K562 (cell line): ENCODE measurements around the gene LYST. TPM values are rescaled to one million over a fixed set of nuclear protein-coding genes. Genes with fewer than 3 reads are reported as not detected.
A peak's percentile ranks its signal among the peaks of the same experiment; 100 is the strongest.

ENCODE experiments used
- ATAC-seq: fragments of 200-7000 bp; cut with Tn5 transposase; 3 replicates; pipeline ENCODE4 v1.9.1; 2020; ENCODE audit warnings: moderate library complexity
- BruUV-seq: library from RNA; stranded (reverse); fragments of 400-500 nt; replicated peaks from 2 replicates; lab custom pipeline; 2021; lab: Mats Ljungman, UMichigan
- CTCF ChIA-PET: fragments of 300-600 bp; formaldehyde crosslinking; extraction: SDS; loops from one replicate; lab custom pipeline; 2021; ENCODE audit warnings: low intra/inter-chr PET ratio; lab: Yijun Ruan, JAX
- POLR2A ChIA-PET: fragments of 300-600, 350-650 bp; sonication (Branson Sonifier 250); formaldehyde crosslinking; extraction: SDS; loops from one replicate; lab custom pipeline; 2021; ENCODE audit warnings: antibody characterized with exemption, inconsistent platforms; lab: Yijun Ruan, JAX
- DNase-seq, 4 experiments: peaks; one replicate each; pipeline versions ENCODE4 v3.0.0 to v3.0.0-alpha.2; 2011 to 2018; ENCODE audit warnings: low spot score in 3 of 4, mixed read lengths in 3 of 4; ENCODE audit errors: extremely low read depth in 1 of 4
- FAIRE-seq: peaks from 2 replicates; lab custom pipeline; 2011; peaks lifted over from hg19 to GRCh38; lab: Jason Lieb, UNC
- H2AFZ ChIP-seq: 2 replicates; pipeline ENCODE4 v1.6.0; 2011; ENCODE audit warnings: low read depth, low read length, control low read depth, inconsistent platforms
- H3K27ac ChIP-seq: fragments of 200-600 bp; 3 replicates; pipeline ENCODE4 v1.8.0; 2011; ENCODE audit warnings: low read depth, mild to moderate bottlenecking, control low read depth, inconsistent platforms, low read length, moderate library complexity, mixed read lengths; ENCODE audit errors: extremely low read depth
- H3K27me3 ChIP-seq, 2 experiments: fragments of 300-600 bp in 1 of 2; 2 replicates in 1 of 2; 3 replicates in 1 of 2; pipeline versions ENCODE4 v1.6.0 to v1.8.0; 2011; ENCODE audit warnings: inconsistent platforms in 2 of 2, low read length in 2 of 2, mild to moderate bottlenecking in 1 of 2, mixed read lengths in 1 of 2, moderate library complexity in 1 of 2; ENCODE audit not compliant: control insufficient read depth in 2 of 2, insufficient read depth in 2 of 2
- H3K36me3 ChIP-seq: fragments of 300-600 bp; 3 replicates; pipeline ENCODE4 v1.8.0; 2011; ENCODE audit warnings: mild to moderate bottlenecking, low read length, inconsistent platforms; ENCODE audit not compliant: control insufficient read depth, insufficient read depth
- H3K4me1 ChIP-seq, 2 experiments: fragments of 200-600 bp in 1 of 2; replicated peaks in 1 of 2; 2 replicates in 1 of 2; 3 replicates in 1 of 2; pipeline versions ENCODE4 v1.5.1 to v1.8.0; 2011; ENCODE audit warnings: inconsistent platforms in 2 of 2, low read length in 2 of 2, mild to moderate bottlenecking in 1 of 2, mixed read lengths in 1 of 2, moderate library complexity in 1 of 2; ENCODE audit not compliant: control insufficient read depth in 2 of 2, insufficient read depth in 2 of 2
- H3K4me2 ChIP-seq: 2 replicates; pipeline ENCODE4 v1.6.1; 2011; ENCODE audit warnings: low read length, control low read depth, inconsistent platforms, mixed read lengths; ENCODE audit not compliant: insufficient read depth
- H3K4me3 ChIP-seq: fragments of 200-600 bp; sonication (generic), shearing (Covaris generic); 2 replicates; pipeline ENCODE4 v1.5.1; 2016; ENCODE audit warnings: control low read depth, inconsistent platforms
- H3K79me2 ChIP-seq: fragments of 200-600 bp; 3 replicates; pipeline ENCODE4 v1.8.0; 2011; ENCODE audit warnings: low read length, inconsistent platforms; ENCODE audit not compliant: control insufficient read depth, insufficient read depth
- H3K9ac ChIP-seq, 2 experiments: 2 replicates each; pipeline versions ENCODE4 v1.6.0 to v1.6.1; 2011; ENCODE audit warnings: low read depth in 2 of 2, low read length in 2 of 2, control low read depth in 1 of 2, inconsistent platforms in 1 of 2, mild to moderate bottlenecking in 1 of 2, mixed read lengths in 1 of 2; ENCODE audit not compliant: insufficient read depth in 1 of 2
- H3K9me1 ChIP-seq: one replicate; pipeline ENCODE4 v1.6.0; 2011; ENCODE audit warnings: inconsistent platforms, mild to moderate bottlenecking, low read length, moderate library complexity; ENCODE audit not compliant: control insufficient read depth, insufficient read depth
- H3K9me3 ChIP-seq: replicated peaks from 2 replicates; pipeline ENCODE4 v1.5.1; 2011; ENCODE audit warnings: low read depth, low read length, inconsistent platforms; ENCODE audit not compliant: control insufficient read depth, insufficient read depth
- H4K20me1 ChIP-seq: replicated peaks from 2 replicates; pipeline ENCODE4 v1.6.1; 2011; ENCODE audit warnings: low read length, inconsistent platforms, mixed read lengths; ENCODE audit not compliant: control insufficient read depth, insufficient read depth
- BDP1 ChIP-seq: IDR thresholded peaks from 3 replicates; pipeline ENCODE4 v1.6.1; 2011; ENCODE audit not compliant: insufficient read length, insufficient read depth
- DMBX1 ChIP-seq: fragments of 250-450 bp; sonication (Bioruptor Pico); IDR thresholded peaks from 2 replicates; pipeline ENCODE4 v1.8.0; 2022; ENCODE audit warnings: inconsistent platforms, mild to moderate bottlenecking, moderate library complexity, borderline replicate concordance
- HNRNPLL ChIP-seq: fragments of 200-400 bp; formaldehyde crosslinking; IDR thresholded peaks from 2 replicates; pipeline ENCODE4 v1.6.1; 2017; ENCODE audit warnings: low read length, low read depth, mild to moderate bottlenecking; ENCODE audit not compliant: poor library complexity, severe bottlenecking
- MCM5 ChIP-seq: fragments of 450-650 bp; IDR thresholded peaks from 2 replicates; pipeline ENCODE4 v1.6.1; 2016; ENCODE audit warnings: low read depth
- PATZ1 ChIP-seq: fragments of 250-450 bp; sonication (Bioruptor Pico); IDR thresholded peaks from 2 replicates; pipeline ENCODE4 v1.5.0; 2020; ENCODE audit warnings: mild to moderate bottlenecking, borderline replicate concordance
- SOX6 ChIP-seq: fragments of 450-650 bp; IDR thresholded peaks from 2 replicates; pipeline ENCODE4 v1.6.1; 2014; ENCODE audit warnings: mild to moderate bottlenecking
- SPI1 ChIP-seq: IDR thresholded peaks from 2 replicates; pipeline ENCODE4 v1.6.1; 2011; ENCODE audit warnings: low read depth, low read length, control low read depth, borderline replicate concordance
- SRSF1 ChIP-seq: fragments of 200-400 bp; formaldehyde crosslinking; IDR thresholded peaks from 2 replicates; pipeline ENCODE4 v1.6.1; 2017; ENCODE audit warnings: mild to moderate bottlenecking, low read depth, low read length, moderate library complexity
- TAF9B ChIP-seq: fragments of 450-650 bp; IDR thresholded peaks from 2 replicates; pipeline ENCODE4 v1.6.1; 2018; ENCODE audit warnings: mild to moderate bottlenecking; ENCODE audit not compliant: partially characterized antibody
- ZNF764 ChIP-seq: fragments of 250-450 bp; sonication (Bioruptor Pico); IDR thresholded peaks from 2 replicates; pipeline ENCODE4 v1.4.0; 2020; ENCODE audit warnings: low read depth, mild to moderate bottlenecking, moderate library complexity
- WGBS: fragments of 100-300 bp; shearing (Covaris generic); methylation state at CpG from one replicate; pipeline ENCODE4 v1.1.6; 2016; ENCODE audit warnings: low coverage, mixed read lengths; ENCODE audit not compliant: insufficient coverage; ENCODE audit errors: missing lambda C conversion rate; 5-methylcytosine and 5-hydroxymethylcytosine counted together
- in situ Hi-C: fragments of 300-500 bp; cut with MboI; formaldehyde crosslinking; loops from 4 replicates; pipeline ENCODE4 v1.15.0; 2018; ENCODE audit warnings: inconsistent platforms, mixed read lengths
- intact Hi-C: fragments of 100-400 bp; cut with micrococcal nuclease; formaldehyde crosslinking; loops from 2 replicates; pipeline ENCODE4 v1.14.2; 2022
- polyA plus RNA-seq, 8 experiments: library from polyadenylated mRNA; depleted of rRNA in 4 of 8; stranded (reverse) in 5 of 8; unstranded in 3 of 8; fragments of >200 nt; fragmentation: Nextera tagmentation in 2 of 8; fragmentation: Illumina TruSeq in 1 of 8; extraction: Ambion mirVana in 2 of 8; extraction: Trizol in 1 of 8; gene quantifications; 2 replicates each; pipeline versions ENCODE4 v1.2.1 to v1.2.3, GENCODE V29; 2011 to 2014; ENCODE audit warnings: inconsistent platforms in 1 of 8, missing spikeins in 1 of 8
- total RNA-seq, 7 experiments: library from RNA; depleted of rRNA in 6 of 7; stranded (reverse); fragments of >200 nt in 6 of 7; fragmentation: Illumina TruSeq in 2 of 7; extraction: Trizol in 2 of 7; gene quantifications; 2 replicates each; pipeline versions ENCODE4 v1.2.1 to v1.2.3, GENCODE V29; 2011 to 2021; ENCODE audit warnings: low replicate concordance in 1 of 7

LYST gene
- total and polyA plus RNA-seq, 9 of the 15 experiments (the other 6 are each of a cell fraction or from before 2014, with no cell fraction given): 0.73 to 2.4 (median 1.4) TPM

DNA sequence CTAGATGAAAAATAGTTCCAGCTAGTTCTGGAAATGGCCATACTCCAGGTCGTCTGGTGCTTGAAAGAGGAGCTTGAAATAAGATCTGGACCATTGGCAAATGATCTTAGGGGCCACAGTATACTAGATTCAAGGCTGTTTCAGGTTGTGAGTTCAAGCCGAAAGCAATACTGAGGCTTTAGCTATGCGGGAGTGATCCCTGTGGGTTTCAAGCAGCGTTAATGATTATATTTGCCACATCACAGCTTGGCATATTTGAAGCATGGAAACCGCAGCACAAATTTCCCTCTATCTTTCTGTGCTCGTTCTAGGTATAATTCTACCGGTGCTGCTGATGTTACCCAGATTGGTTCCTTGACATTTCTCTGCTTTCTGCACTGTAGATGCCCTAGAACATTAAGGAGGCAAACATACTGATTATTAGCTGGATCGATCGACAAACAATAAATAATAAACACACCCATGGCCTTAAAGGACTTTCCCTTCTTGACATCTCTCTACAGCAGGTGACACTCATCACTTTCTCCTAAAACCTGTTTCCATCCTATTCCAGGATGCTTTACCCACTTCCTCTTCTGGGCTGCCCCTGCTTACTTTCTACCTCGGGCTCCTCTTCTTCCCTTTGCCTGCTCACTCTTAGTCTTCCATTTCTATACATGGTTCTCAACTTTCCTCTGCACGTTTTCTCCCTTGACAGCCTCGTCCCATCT, 40.6 kb upstream of the LYST start:
- H2AFZ ChIP-seq: no peak overlapping the region
- no peaks in the 10 kb centered on the region for H3K9me1 ChIP-seq
- CTCF ChIA-PET: no interaction called here
- H3K9me3 ChIP-seq: no peaks in the 10 kb centered on the region
- H3K4me3 ChIP-seq: no peak overlapping the region
- in situ Hi-C loops: no loop called here
- H4K20me1 ChIP-seq: no peaks in the 10 kb centered on the region
- H3K79me2 ChIP-seq: no peaks in the 10 kb centered on the region
- no TSS peak for BruUV-seq
- no peak overlapping the region for H3K9ac ChIP-seq
- ATAC-seq (no peak), DNase-seq (no peak), FAIRE-seq (no peak)
- no peaks in the 10 kb centered on the region for H3K36me3 ChIP-seq
- peak; percentile 67; the same call in 1 of the 2 replicates for TF ChIP-seq SPI1
- TF ChIP-seq MCM5: no peak
- no peak for TF ChIP-seq SOX6
- POLR2A ChIA-PET: interaction anchor here (1.2 to 1.8 kb wide), 2 partner anchors 10 kb away, joined by 4 read pairs; no protein-coding TSS in a partner anchor
- H3K4me2 ChIP-seq: no peak overlapping the region
- H3K27ac ChIP-seq: no peak overlapping the region
- peaks cover 19 to 32% of the 10 kb centered on the region in 2 experiments; a peak in 4 of 5 replicates for H3K27me3 ChIP-seq
- WGBS: under 1% methylated on average over 12 of the region's 12 CpGs
- no peaks in the 10 kb centered on the region for H3K4me1 ChIP-seq
- intact Hi-C loops: no loop called here

DNA sequence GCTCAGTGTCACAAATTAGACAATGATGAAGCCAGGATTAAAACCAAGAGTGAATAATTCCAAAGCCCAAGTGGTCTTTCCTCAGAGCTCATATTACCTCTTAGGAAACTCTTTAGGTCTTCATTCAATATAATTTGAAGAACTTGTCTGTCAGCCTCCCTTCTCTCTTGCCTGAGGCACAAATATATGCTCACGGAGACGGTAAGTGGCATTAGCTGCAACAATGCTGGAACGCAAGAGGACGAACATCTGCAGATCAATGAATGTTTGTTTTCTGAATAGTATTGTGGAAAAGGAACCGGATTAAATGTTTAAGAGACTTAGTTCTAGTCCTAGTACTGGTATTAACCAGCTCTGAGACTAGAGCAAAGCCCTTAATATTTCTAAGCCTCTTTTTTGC, 39.7 kb upstream of the LYST start:
- H2AFZ ChIP-seq: no peak overlapping the region
- H3K4me2 ChIP-seq: no peak overlapping the region
- WGBS: 2% methylated on average over 5 of the region's 5 CpGs
- H3K4me3 ChIP-seq: no peak overlapping the region
- H3K9me3 ChIP-seq: no peaks in the 10 kb centered on the region
- no peaks in the 10 kb centered on the region for H3K4me1 ChIP-seq
- BruUV-seq: no TSS peak
- in situ Hi-C loops: no loop called here
- H3K79me2 ChIP-seq: no peaks in the 10 kb centered on the region
- intact Hi-C loops: no loop called here
- POLR2A ChIA-PET: interaction anchor here (1.2 to 1.8 kb wide), 2 partner anchors 9 to 11 kb away, joined by 4 read pairs; no protein-coding TSS in a partner anchor
- CTCF ChIA-PET: no interaction called here
- H4K20me1 ChIP-seq: no peaks in the 10 kb centered on the region
- H3K27me3 ChIP-seq: peaks cover 12 to 27% of the 10 kb centered on the region in 2 experiments; a peak in 4 of 5 replicates
- no peaks in the 10 kb centered on the region for H3K9me1 ChIP-seq
- no peak for DNase-seq
- ATAC-seq: no peak
- H3K27ac ChIP-seq: no peak overlapping the region
- H3K36me3 ChIP-seq: no peaks in the 10 kb centered on the region
- no peak for FAIRE-seq
- H3K9ac ChIP-seq: no peak overlapping the region
- TF ChIP-seq ZNF764 (CRISPR knock-in tag): no peak
- no peak for TF ChIP-seq BDP1
- no peak for TF ChIP-seq TAF9B
- no peak for TF ChIP-seq HNRNPLL
- TF ChIP-seq DMBX1 (CRISPR knock-in tag): no peak
- TF ChIP-seq SRSF1: no peak
- TF ChIP-seq PATZ1: no peak
